Testis (tissue), 3 donors: ENCODE data around the gene NEBL. TPM values are rescaled to one million over a fixed set of nuclear protein-coding genes. Genes with fewer than 3 reads are reported as not detected.

Source experiments
- DNase-seq: peaks from one replicate; pipeline ENCODE4 v3.0.0-alpha.2; 2019
- H3K27ac ChIP-seq, 2 donors: fragments of 200-600 bp; sonication (generic); one replicate each; pipeline ENCODE4 v1.5.1; 2019
- H3K27me3 ChIP-seq: fragments of 200-600 bp; sonication (generic); one replicate; pipeline ENCODE4 v1.5.1; 2019
- H3K36me3 ChIP-seq: fragments of 200-600 bp; sonication (generic); one replicate; pipeline ENCODE4 v1.5.1; 2017; ENCODE audit warnings: low read depth; ENCODE audit errors: missing control alignments
- H3K4me1 ChIP-seq: fragments of 200-600 bp; sonication (generic); one replicate; pipeline ENCODE4 v1.5.1; 2019
- H3K4me3 ChIP-seq, 2 donors: fragments of 200-600 bp; sonication (generic); one replicate each; pipeline ENCODE4 v1.5.1; 2017 to 2019
- H3K9me3 ChIP-seq: fragments of 200-600 bp; sonication (generic); one replicate; pipeline ENCODE4 v1.5.1; 2017
- POLR2A ChIP-seq: fragments of 450-650 bp; IDR thresholded peaks from one replicate; pipeline ENCODE4 v1.6.1; 2017; ENCODE audit warnings: antibody characterized with exemption, mild to moderate bottlenecking, moderate library complexity
- WGBS, 2 donors: methylation state at CpG; one replicate each; pipeline ENCODE4 v1.1.5; 2018; 5-methylcytosine and 5-hydroxymethylcytosine counted together
- intact Hi-C: fragments of 100-400 bp; cut with DNase I; formaldehyde crosslinking; loops from one replicate; pipeline ENCODE4 v1.15.1; 2023; ENCODE audit warnings: low total_unique reads
- polyA plus RNA-seq: library from polyadenylated mRNA; stranded (reverse); fragments of 350-450 nt; fragmentation: Illumina TruSeq; extraction: RNeasy Lipid Tissue Mini Kit (QIAGEN cat#74804); gene quantifications from one replicate; pipeline ENCODE4 v1.2.3, GENCODE V29; 2014; ENCODE audit warnings: low read depth, low replicate concordance; ENCODE audit not compliant: insufficient read depth
- total RNA-seq, 2 donors: library from RNA; depleted of rRNA; stranded (reverse); fragments of >200 nt; gene quantifications; one replicate each; pipeline ENCODE4 v1.2.3, GENCODE V29; 2016
- TF ChIP-seq, protein P1 (sequence below), 3 experiments: fragments of 450-650 bp in 2 of 3; fragments of 200-600 bp in 1 of 3; sonication (generic) in 1 of 3; IDR thresholded peaks; one replicate each; pipeline ENCODE4 v1.5.1; 2016 to 2019; ENCODE audit warnings: antibody characterized with exemption in 3 of 3, mild to moderate bottlenecking in 2 of 3, moderate library complexity in 1 of 3

NEBL gene
- total and polyA plus RNA-seq, 3 donors from 2014 or later: 4.9 to 20.0 (median 15.5) TPM

DNA sequence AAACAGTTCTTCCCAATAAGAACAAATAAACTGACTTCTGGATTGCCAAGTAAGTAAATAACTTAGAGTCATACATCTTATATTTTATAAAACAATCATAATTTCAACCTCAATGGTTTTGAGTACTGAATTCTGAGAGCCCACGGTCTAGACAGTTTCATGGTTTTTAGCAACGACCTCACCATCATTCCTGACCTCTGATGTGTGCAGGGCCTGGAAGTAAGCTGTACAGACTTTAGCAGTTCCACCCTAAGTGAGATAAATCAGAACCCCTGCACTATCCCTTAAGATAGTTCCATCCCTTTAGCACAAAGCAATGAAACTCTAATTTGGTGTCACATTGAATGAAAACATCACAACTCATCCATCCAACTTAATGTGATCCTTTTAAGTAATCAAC is 86.0 kb downstream of the NEBL start:
- no peak for DNase-seq
- H3K4me3 ChIP-seq: no peak overlapping the region
- 70 to 74% methylated on average over 2 of the region's 2 CpGs for WGBS, 2 donors
- TF ChIP-seq, protein P1, sequence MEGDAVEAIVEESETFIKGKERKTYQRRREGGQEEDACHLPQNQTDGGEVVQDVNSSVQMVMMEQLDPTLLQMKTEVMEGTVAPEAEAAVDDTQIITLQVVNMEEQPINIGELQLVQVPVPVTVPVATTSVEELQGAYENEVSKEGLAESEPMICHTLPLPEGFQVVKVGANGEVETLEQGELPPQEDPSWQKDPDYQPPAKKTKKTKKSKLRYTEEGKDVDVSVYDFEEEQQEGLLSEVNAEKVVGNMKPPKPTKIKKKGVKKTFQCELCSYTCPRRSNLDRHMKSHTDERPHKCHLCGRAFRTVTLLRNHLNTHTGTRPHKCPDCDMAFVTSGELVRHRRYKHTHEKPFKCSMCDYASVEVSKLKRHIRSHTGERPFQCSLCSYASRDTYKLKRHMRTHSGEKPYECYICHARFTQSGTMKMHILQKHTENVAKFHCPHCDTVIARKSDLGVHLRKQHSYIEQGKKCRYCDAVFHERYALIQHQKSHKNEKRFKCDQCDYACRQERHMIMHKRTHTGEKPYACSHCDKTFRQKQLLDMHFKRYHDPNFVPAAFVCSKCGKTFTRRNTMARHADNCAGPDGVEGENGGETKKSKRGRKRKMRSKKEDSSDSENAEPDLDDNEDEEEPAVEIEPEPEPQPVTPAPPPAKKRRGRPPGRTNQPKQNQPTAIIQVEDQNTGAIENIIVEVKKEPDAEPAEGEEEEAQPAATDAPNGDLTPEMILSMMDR (IDR thresholded peaks at IDR 0.05): no peak
- TF ChIP-seq POLR2A: no peak
- no peaks in the 10 kb centered on the region for H3K36me3 ChIP-seq
- H3K27me3 ChIP-seq: no peaks in the 10 kb centered on the region
- no peaks in the 10 kb centered on the region for H3K4me1 ChIP-seq
- H3K27ac ChIP-seq: no peak overlapping the region
- H3K9me3 ChIP-seq: no peaks in the 10 kb centered on the region
- intact Hi-C loops: no loop called here

DNA sequence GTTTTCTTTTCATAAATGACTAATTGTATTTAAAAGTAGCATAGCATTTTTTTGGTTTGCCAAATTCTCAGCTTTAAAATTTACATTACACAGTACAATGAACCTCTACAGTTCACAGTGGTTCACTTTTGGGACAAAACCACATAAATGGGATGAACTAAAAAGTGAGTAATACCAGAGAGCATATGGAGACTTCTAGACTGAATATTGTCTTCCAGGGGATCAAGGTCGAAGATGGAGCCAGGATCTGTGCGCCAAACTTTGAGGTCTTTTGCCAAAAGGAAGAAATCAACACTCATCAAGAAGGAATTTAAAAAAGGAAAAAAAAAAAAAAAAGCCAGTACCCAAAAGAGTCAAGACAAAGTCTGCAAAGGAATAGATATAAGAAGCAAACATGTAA is 87.5 kb downstream of the NEBL start:
- DNase-seq: no peak
- Histone ChIP-seq H3K27me3 (no peaks in the 10 kb centered on the region), H3K9me3 (no peaks in the 10 kb centered on the region), H3K27ac (no peak overlapping the region), H3K4me3 (no peak overlapping the region), H3K4me1 (no peaks in the 10 kb centered on the region), H3K36me3 (no peaks in the 10 kb centered on the region)
- WGBS, 2 donors: 63 to 67% methylated on average over 2 of the region's 2 CpGs
- TF ChIP-seq, protein P1 (IDR thresholded peaks at IDR 0.05): no peak
- no peak for TF ChIP-seq POLR2A
- intact Hi-C loops: no loop called here

DNA sequence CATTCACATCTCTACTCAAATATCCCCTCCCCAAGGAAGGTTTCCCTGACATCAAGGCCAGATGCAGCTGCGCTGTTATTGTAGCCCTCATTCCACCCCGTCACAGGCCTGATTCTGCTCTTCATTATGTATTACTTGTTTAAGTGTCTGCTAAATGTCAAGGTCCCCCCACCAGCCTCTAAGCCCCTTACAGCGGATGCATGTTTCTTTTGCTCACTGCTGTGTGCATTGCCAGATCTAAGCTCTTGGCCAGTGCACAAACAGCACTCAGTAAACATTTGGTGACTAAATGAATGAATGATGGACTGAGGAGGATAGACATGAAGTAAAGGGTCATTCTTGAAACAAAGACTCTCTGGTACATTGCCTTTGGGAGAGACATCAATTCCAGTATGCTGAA is 90.6 kb downstream of the NEBL start:
- Histone ChIP-seq H3K4me1 (no peaks in the 10 kb centered on the region), H3K4me3 (no peak overlapping the region), H3K27ac (no peak overlapping the region), H3K36me3 (no peaks in the 10 kb centered on the region), H3K27me3 (no peaks in the 10 kb centered on the region), H3K9me3 (no peaks in the 10 kb centered on the region)
- no peak for DNase-seq
- intact Hi-C loops: no loop called here
- WGBS, 2 donors: 87% methylated on average over 3 of the region's 3 CpGs
- TF ChIP-seq, protein P1 (IDR thresholded peaks at IDR 0.05): no peak
- TF ChIP-seq POLR2A: no peak

DNA sequence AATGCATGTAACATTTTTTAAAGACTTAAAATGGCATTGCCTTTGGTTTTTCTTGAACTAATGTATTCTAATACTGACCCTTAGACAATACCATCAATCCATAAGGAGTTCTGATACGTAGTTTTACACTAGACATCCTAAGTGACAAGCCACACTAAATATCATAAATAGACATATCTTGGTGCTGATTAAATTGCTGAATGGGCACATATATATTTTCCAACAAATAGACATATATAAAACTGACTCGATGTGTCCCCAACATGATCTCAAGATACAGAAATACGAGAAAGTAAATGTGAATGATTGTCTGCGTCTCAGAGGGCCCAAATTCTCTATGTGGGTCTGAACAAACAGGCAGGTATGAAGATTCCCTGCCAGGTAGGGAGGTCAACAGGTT is 99.8 kb downstream of the NEBL start:
- Histone ChIP-seq H3K27me3 (no peaks in the 10 kb centered on the region), H3K36me3 (no peaks in the 10 kb centered on the region), H3K9me3 (no peaks in the 10 kb centered on the region), H3K27ac (no peak overlapping the region), H3K4me1 (no peaks in the 10 kb centered on the region), H3K4me3 (no peak overlapping the region)
- intact Hi-C loops: no loop called here
- TF ChIP-seq, protein P1 (IDR thresholded peaks at IDR 0.05): no peak
- TF ChIP-seq POLR2A: no peak
- 80 to 92% methylated on average over 4 of the region's 4 CpGs for WGBS, 2 donors
- no peak for DNase-seq

DNA sequence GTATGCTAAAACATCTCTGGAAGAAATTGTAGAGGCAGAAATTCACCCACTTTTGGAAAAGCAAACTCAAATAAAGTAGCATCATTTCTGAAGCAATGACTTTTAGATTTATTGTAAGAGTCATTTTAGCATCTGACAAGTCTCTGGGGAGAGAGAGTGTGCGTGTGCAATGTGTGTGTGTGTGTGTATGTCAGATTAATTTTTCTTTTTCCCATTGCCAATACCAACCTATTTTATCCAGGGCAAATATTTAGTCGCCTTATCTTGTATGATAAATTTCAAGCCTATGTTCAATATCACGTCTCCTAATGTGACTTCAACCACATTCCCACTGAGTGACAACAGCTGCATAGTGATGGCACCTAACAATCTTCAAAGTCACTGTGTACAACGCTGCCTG is 101.7 kb downstream of the NEBL start:
- Histone ChIP-seq H3K36me3 (no peaks in the 10 kb centered on the region), H3K27ac (no peak overlapping the region), H3K9me3 (no peaks in the 10 kb centered on the region), H3K4me1 (no peaks in the 10 kb centered on the region), H3K4me3 (no peak overlapping the region), H3K27me3 (no peaks in the 10 kb centered on the region)
- 94 to 97% methylated on average over 4 of the region's 4 CpGs for WGBS, 2 donors
- intact Hi-C loops: no loop called here
- DNase-seq: no peak
- no peak for TF ChIP-seq POLR2A
- TF ChIP-seq, protein P1 (IDR thresholded peaks at IDR 0.05): no peak
